ENCODE data around the gene UBE2J2. TPM values are rescaled to one million over a fixed set of nuclear protein-coding genes. Genes with fewer than 3 reads are reported as not detected.

The UBE2J2 gene
- total and polyA plus RNA-seq, 2 of the 13 experiments (the other 11 are each of a cell fraction or from before 2014, with no cell fraction given) = 25.4 to 29.4 TPM

GRCh38 chr1:1304331-1305299, 31.0 kb upstream of the UBE2J2 start (continued):
- TF ChIP-seq ZNF609 (CRISPR knock-in tag; IDR thresholded peaks at IDR 0.05; ENCODE audit: borderline replicate concordance) (no peak), DRAP1 (CRISPR knock-in tag; IDR thresholded peaks at IDR 0.05) (no peak), RXRB (CRISPR knock-in tag; IDR thresholded peaks at IDR 0.05; ENCODE audit: borderline replicate concordance) (no peak), ZNF407 (CRISPR knock-in tag; IDR thresholded peaks at IDR 0.05; ENCODE audit: not compliant biosample characterization) (no peak), ZNF382 (CRISPR knock-in tag; IDR thresholded peaks at IDR 0.05; ENCODE audit: borderline replicate concordance) (no peak), SIN3B (IDR thresholded peaks at IDR 0.05; ENCODE audit: low read length) (no peak), ZNF580 (CRISPR knock-in tag; IDR thresholded peaks at IDR 0.05; ENCODE audit: borderline replicate concordance, low read depth) (no peak), ZBTB33 (CRISPR knock-in tag; IDR thresholded peaks at IDR 0.05) (peak; percentile 45; the same call in 1 of the 2 replicates), ZNF615 (CRISPR knock-in tag; IDR thresholded peaks at IDR 0.05; ENCODE audit: borderline replicate concordance) (no peak), CENPBD1 (CRISPR knock-in tag; IDR thresholded peaks at IDR 0.05; ENCODE audit: borderline replicate concordance, low read depth) (no peak)

Measured in HepG2 (cell line).